Spleen (tissue), 11 donors: ENCODE measurements around the gene TOMT. TPM values are rescaled to one million over a fixed set of nuclear protein-coding genes. Genes with fewer than 3 reads are reported as not detected.

Experiments
- DNase-seq: peaks from one replicate; pipeline ENCODE4 v3.0.0-alpha.2; 2020
- H3K27ac ChIP-seq, 8 donors: fragments of 200-600 bp; sonication (generic) in 7 of 8; 1 replicate in 4 of 8; 2 replicates in 4 of 8; pipeline versions ENCODE4 v1.5.0 to v1.8.0; 2016 to 2021; ENCODE audit warnings: inconsistent platforms in 4 of 8, mild to moderate bottlenecking in 4 of 8, moderate library complexity in 1 of 8
- H3K27me3 ChIP-seq, 7 donors: fragments of 200-600 bp; sonication (generic) in 6 of 7; replicated peaks in 1 of 7; 1 replicate in 4 of 7; 2 replicates in 3 of 7; pipeline versions ENCODE4 v1.5.0 to v1.8.0; 2016 to 2021; ENCODE audit warnings: inconsistent platforms in 3 of 7, mild to moderate bottlenecking in 1 of 7
- H3K36me3 ChIP-seq, 6 donors: fragments of 200-600 bp; sonication (generic) in 5 of 6; 1 replicate in 4 of 6; 2 replicates in 2 of 6; pipeline versions ENCODE4 v1.5.0 to v1.8.0; 2016 to 2021; ENCODE audit warnings: inconsistent platforms in 2 of 6
- H3K4me1 ChIP-seq, 6 donors: fragments of 200-600 bp; sonication (generic) in 5 of 6; 1 replicate in 3 of 6; 2 replicates in 3 of 6; pipeline versions ENCODE4 v1.5.0 to v1.8.0; 2016 to 2021; ENCODE audit warnings: inconsistent platforms in 3 of 6
- H3K4me3 ChIP-seq, 8 donors: fragments of 200-600 bp; sonication (generic) in 7 of 8; 1 replicate in 4 of 8; 2 replicates in 4 of 8; pipeline versions ENCODE4 v1.5.0 to v1.8.0; 2016 to 2021; ENCODE audit warnings: inconsistent platforms in 4 of 8, mild to moderate bottlenecking in 4 of 8, moderate library complexity in 2 of 8
- H3K9me3 ChIP-seq, 8 donors: fragments of 200-600 bp; sonication (generic) in 7 of 8; 1 replicate in 4 of 8; 2 replicates in 4 of 8; pipeline versions ENCODE4 v1.5.0 to v1.8.0; 2016 to 2021; ENCODE audit warnings: inconsistent platforms in 4 of 8
- CTCF ChIP-seq, 11 experiments: fragments of 200-600 bp in 7 of 11; fragments of 450-650 bp in 4 of 11; sonication (generic) in 4 of 11; IDR thresholded peaks in 8 of 11; conservative IDR thresholded peaks in 3 of 11; 1 replicate in 7 of 11; 2 replicates in 4 of 11; pipeline versions ENCODE4 v1.4.0 to v1.8.0; 2016 to 2021; ENCODE audit warnings: antibody characterized with exemption in 11 of 11, inconsistent platforms in 4 of 11, mild to moderate bottlenecking in 1 of 11
- POLR2A ChIP-seq, 3 donors: fragments of 450-650 bp; IDR thresholded peaks; one replicate each; pipeline ENCODE4 v1.5.1; 2017; ENCODE audit warnings: antibody characterized with exemption in 3 of 3, mild to moderate bottlenecking in 1 of 3
- POLR2AphosphoS5 ChIP-seq, 3 donors: sonication (generic); formaldehyde crosslinking; IDR thresholded peaks; one replicate each; pipeline ENCODE4 v1.5.1; 2017; ENCODE audit warnings: antibody characterized with exemption in 3 of 3
- WGBS, 5 donors: extraction: QIAGEN DNeasy Blood & Tissue Kit in 3 of 5; methylation state at CpG; one replicate each; pipeline versions ENCODE4 v1.1.5 to v1.1.7; 2013 to 2018; 5-methylcytosine and 5-hydroxymethylcytosine counted together
- intact Hi-C: fragments of 100-400 bp; cut with DNase I; formaldehyde crosslinking; loops from one replicate; pipeline ENCODE4 v1.15.0; 2023; ENCODE audit warnings: low total_unique reads
- polyA plus RNA-seq, 3 donors: library from polyadenylated mRNA; stranded (reverse); fragments of 200-250 nt; gene quantifications; one replicate each; pipeline ENCODE4 v1.2.1, GENCODE V29; 2013
- total RNA-seq, 7 donors: library from RNA; depleted of rRNA in 3 of 7; stranded (reverse); fragments of >200 nt in 3 of 7; fragmentation: NEBNext Ultra II Directional in 4 of 7; extraction: Animal tissue kit (Norgen Biotek cat#: 25700) in 4 of 7; gene quantifications; one replicate each; pipeline versions ENCODE4 v1.1.0 to v1.2.1, GENCODE V29; 2016 to 2021
- donor health status: healthy with polysubstance abuse.
- donor health status: DM: no; HTN: no; CAD: no; lungs with moderate emphysema.
- donor health status: DM: no; HTN: no; CAD: no.
- donor health status: Bipolar disorder and iron deficiency.
- donor health status: healthy.
- donor health status: DM: no; HTN: no; CAD: no.
- donor health status: DM: yes; HTN: yes; CAD: no.

Gene TOMT
- total and polyA plus RNA-seq, 10 donors: not detected

GRCh38 chr11:72114570-72114969 lies 8.8 kb downstream of the TOMT start:
- Histone ChIP-seq H3K36me3 (peaks cover 0 to 15% (median 2%) of the 10 kb centered on the region in 6 donors), H3K4me1 (peaks cover 5 to 47% (median 17%) of the 10 kb centered on the region in 6 donors), H3K4me3 (no peak overlapping the region), H3K27me3 (no peaks in the 10 kb centered on the region), H3K9me3 (no peaks in the 10 kb centered on the region), H3K27ac (no peak overlapping the region)
- TF ChIP-seq POLR2AphosphoS5 (IDR thresholded peaks at IDR 0.05) (no peak), CTCF (IDR thresholded peaks at IDR 0.05 in 8 of 11, conservative IDR thresholded peaks at IDR 0.05 in 3 of 11) (no peak), POLR2A (IDR thresholded peaks at IDR 0.05) (no peak)
- intact Hi-C loops: no loop called here
- no peak for DNase-seq
- WGBS, 5 donors: 95 to 100% (median 97%) methylated on average over 1 of the region's 1 CpG

GRCh38 chr11:72116019-72116755 lies 10.5 kb downstream of the TOMT start:
- Histone ChIP-seq H3K36me3 (no peaks in the 10 kb centered on the region), H3K4me1 (peaks cover 5 to 42% (median 14%) of the 10 kb centered on the region in 6 donors), H3K4me3 (no peak overlapping the region), H3K27ac (peak overlapping the region in 3 of 8 donors; percentile 2 to 88 (median 86)), H3K9me3 (no peaks in the 10 kb centered on the region), H3K27me3 (no peaks in the 10 kb centered on the region)
- no peak for DNase-seq
- 86 to 96% (median 96%) methylated on average over 6 of the region's 6 CpGs for WGBS, 5 donors
- intact Hi-C loops: no loop called here
- TF ChIP-seq POLR2A (IDR thresholded peaks at IDR 0.05): no peak
- no peak for TF ChIP-seq POLR2AphosphoS5 (IDR thresholded peaks at IDR 0.05)
- TF ChIP-seq CTCF (IDR thresholded peaks at IDR 0.05 in 8 of 11, conservative IDR thresholded peaks at IDR 0.05 in 3 of 11): no peak

- Histone ChIP-seq H3K36me3 (no peaks in the 10 kb centered on the region), H3K4me1 (peaks cover 0 to 24% (median 0%) of the 10 kb centered on the region in 6 donors), H3K27ac (peak overlapping the region in 7 of 8 donors; percentile 57 to 88 (median 66)), H3K9me3 (no peaks in the 10 kb centered on the region), H3K4me3 (peak overlapping the region in 1 of 8 donors; percentile 41), H3K27me3 (no peaks in the 10 kb centered on the region)
- intact Hi-C loops: no loop called here
- DNase-seq: no peak
- 41 to 76% (median 60%) methylated on average over 6 of the region's 6 CpGs for WGBS, 5 donors
- peak in 1 of 3 donors; percentile 7 for TF ChIP-seq POLR2AphosphoS5 (IDR thresholded peaks at IDR 0.05)
- no peak for TF ChIP-seq CTCF (IDR thresholded peaks at IDR 0.05 in 8 of 11, conservative IDR thresholded peaks at IDR 0.05 in 3 of 11)
Observed at GRCh38 chr11:72119198-72119597, 13.5 kb downstream of the TOMT start.

- H3K4me3 ChIP-seq: no peak overlapping the region
- no peak for DNase-seq
- peaks cover 0 to 24% (median 0%) of the 10 kb centered on the region in 6 donors for H3K4me1 ChIP-seq
- H3K27me3 ChIP-seq: no peaks in the 10 kb centered on the region
- H3K36me3 ChIP-seq: no peaks in the 10 kb centered on the region
- peaks cover 0 to 3% (median 0%) of the 10 kb centered on the region in 8 donors for H3K9me3 ChIP-seq
- intact Hi-C loops: no loop called here
- H3K27ac ChIP-seq: peak overlapping the region in 2 of 8 donors; percentile 86 to 88
- TF ChIP-seq CTCF (IDR thresholded peaks at IDR 0.05 in 8 of 11, conservative IDR thresholded peaks at IDR 0.05 in 3 of 11) (no peak), POLR2A (IDR thresholded peaks at IDR 0.05) (no peak)
- 66 to 88% (median 78%) methylated on average over 2 of the region's 2 CpGs for WGBS, 5 donors
Observed at GRCh38 chr11:72120930-72121329, 15.2 kb downstream of the TOMT start.
